Vagina (tissue), 2 donors: Measurements from ENCODE around the gene KNDC1. TPM values are rescaled to one million over a fixed set of nuclear protein-coding genes. Genes with fewer than 3 reads are reported as not detected.
"Not testable (repeated sequence)": the region's sequence is repeated elsewhere in the genome, so short reads cannot be mapped to it uniquely, and the experiment has no call there.

Experiments
- DNase-seq, 2 donors: peaks; one replicate each; pipeline ENCODE4 v3.0.0-alpha.2; 2017; ENCODE audit errors: extremely low spot score in 2 of 2
- H3K27ac ChIP-seq: fragments of 200-600 bp; sonication (generic); one replicate; pipeline ENCODE4 v1.5.1; 2019
- H3K27me3 ChIP-seq: fragments of 200-600 bp; sonication (generic); one replicate; pipeline ENCODE4 v1.5.1; 2019
- H3K36me3 ChIP-seq, 2 donors: fragments of 200-600 bp; sonication (generic); one replicate each; pipeline ENCODE4 v1.5.1; 2017 to 2019
- H3K4me1 ChIP-seq: fragments of 200-600 bp; sonication (generic); one replicate; pipeline ENCODE4 v1.5.1; 2019
- H3K4me3 ChIP-seq, 2 donors: fragments of 200-600 bp; sonication (generic); 1 replicate in 1 of 2; 2 replicates in 1 of 2; pipeline ENCODE4 v1.5.1; 2016 to 2019
- H3K9me3 ChIP-seq: fragments of 200-600 bp; sonication (generic); one replicate; pipeline ENCODE4 v1.5.1; 2019
- CTCF ChIP-seq, 3 experiments: fragments of 450-650 bp in 2 of 3; fragments of 200-600 bp in 1 of 3; sonication (generic) in 1 of 3; IDR thresholded peaks; one replicate each; pipeline ENCODE4 v1.5.1; 2017 to 2019; ENCODE audit warnings: antibody characterized with exemption in 3 of 3, mild to moderate bottlenecking in 2 of 3, moderate library complexity in 2 of 3
- POLR2A ChIP-seq, 2 donors: fragments of 450-650 bp; IDR thresholded peaks; one replicate each; pipeline ENCODE4 v1.6.1; 2017; ENCODE audit warnings: antibody characterized with exemption in 2 of 2, mild to moderate bottlenecking in 2 of 2, moderate library complexity in 2 of 2
- POLR2AphosphoS5 ChIP-seq, 2 donors: sonication (generic); formaldehyde crosslinking; IDR thresholded peaks; one replicate each; pipeline ENCODE4 v1.9.0; 2017; ENCODE audit warnings: antibody characterized with exemption in 2 of 2, mild to moderate bottlenecking in 2 of 2, low read depth in 1 of 2; ENCODE audit not compliant: insufficient read depth in 1 of 2
- intact Hi-C: fragments of 100-400 bp; cut with DNase I; formaldehyde crosslinking; loops from one replicate; pipeline ENCODE4 v1.15.1; 2023
- total RNA-seq: library from RNA; depleted of rRNA; stranded (reverse); fragments of >200 nt; gene quantifications from one replicate; pipeline ENCODE4 v1.2.3, GENCODE V29; 2016

KNDC1 gene
- total RNA-seq, 1 donor from 2014 or later = 3.4 TPM

GRCh38 chr10:133170092-133170491 is 10.1 kb downstream of the KNDC1 start:
- H3K4me1 ChIP-seq = no peaks in the 10 kb centered on the region
- DNase-seq = no peak
- no peaks in the 10 kb centered on the region for H3K36me3 ChIP-seq
- H3K4me3 ChIP-seq = no peak overlapping the region
- H3K27me3 ChIP-seq = no peaks in the 10 kb centered on the region
- no peak overlapping the region for H3K27ac ChIP-seq
- TF ChIP-seq POLR2A (IDR thresholded peaks at IDR 0.05) = no peak
- no peak for TF ChIP-seq POLR2AphosphoS5 (IDR thresholded peaks at IDR 0.05; ENCODE audit: insufficient read depth in 1 of 2, low read depth in 1 of 2)
- TF ChIP-seq CTCF (IDR thresholded peaks at IDR 0.05) = no peak
- no peaks in the 10 kb centered on the region for H3K9me3 ChIP-seq
- intact Hi-C loops = no loop called here

- Histone ChIP-seq H3K27ac (no peak overlapping the region), H3K27me3 (no peaks in the 10 kb centered on the region), H3K4me1 (no peaks in the 10 kb centered on the region), H3K9me3 (no peaks in the 10 kb centered on the region), H3K4me3 (no peak overlapping the region), H3K36me3 (no peaks in the 10 kb centered on the region)
- no peak for DNase-seq
- no peak for TF ChIP-seq POLR2AphosphoS5 (IDR thresholded peaks at IDR 0.05; ENCODE audit: insufficient read depth in 1 of 2, low read depth in 1 of 2)
- TF ChIP-seq CTCF (IDR thresholded peaks at IDR 0.05) = no peak
- TF ChIP-seq POLR2A (IDR thresholded peaks at IDR 0.05) = no peak
- intact Hi-C loops = no loop called here
Measured at GRCh38 chr10:133173860-133174640, 14.0 kb downstream of the KNDC1 start.

GRCh38 chr10:133174689-133175263 is 14.8 kb downstream of the KNDC1 start:
- Histone ChIP-seq H3K4me1 (no peaks in the 10 kb centered on the region), H3K4me3 (no peak overlapping the region), H3K9me3 (no peaks in the 10 kb centered on the region), H3K27me3 (no peaks in the 10 kb centered on the region), H3K36me3 (no peaks in the 10 kb centered on the region), H3K27ac (no peak overlapping the region)
- TF ChIP-seq POLR2A (IDR thresholded peaks at IDR 0.05) (no peak), CTCF (IDR thresholded peaks at IDR 0.05) (no peak), POLR2AphosphoS5 (IDR thresholded peaks at IDR 0.05; ENCODE audit: insufficient read depth in 1 of 2, low read depth in 1 of 2) (no peak)
- intact Hi-C loops = no loop called here
- no peak for DNase-seq

GRCh38 chr10:133175624-133176023 is 15.6 kb downstream of the KNDC1 start:
- H3K27ac ChIP-seq, H3K27me3 ChIP-seq, H3K9me3 ChIP-seq, H3K4me3 ChIP-seq, intact Hi-C loops, H3K4me1 ChIP-seq, DNase-seq, H3K36me3 ChIP-seq: not testable (repeated sequence)

GRCh38 chr10:133176546-133176945 is 16.5 kb downstream of the KNDC1 start:
- Histone ChIP-seq H3K9me3 (no peaks in the 10 kb centered on the region), H3K27me3 (no peaks in the 10 kb centered on the region), H3K36me3 (no peaks in the 10 kb centered on the region), H3K27ac (no peak overlapping the region), H3K4me1 (no peaks in the 10 kb centered on the region), H3K4me3 (no peak overlapping the region)
- DNase-seq = no peak
- intact Hi-C loops = no loop called here
- TF ChIP-seq CTCF (IDR thresholded peaks at IDR 0.05) (no peak), POLR2AphosphoS5 (IDR thresholded peaks at IDR 0.05; ENCODE audit: insufficient read depth in 1 of 2, low read depth in 1 of 2) (no peak), POLR2A (IDR thresholded peaks at IDR 0.05) (no peak)
